T-helper 2 cell treated with Interferon-gamma antibody and Interleukin-4, amounts not matched to agents 100 ng/mL and 5 ng/mL, for 36 hours (primary cell): ENCODE measurements around the gene FMR1. TPM values are rescaled to one million over a fixed set of nuclear protein-coding genes. Genes with fewer than 3 reads are reported as not detected.

Source experiments
- intact Hi-C: fragments of 100-400 bp; cut with micrococcal nuclease; formaldehyde crosslinking; loops from one replicate; pipeline ENCODE4 v1.15.1; 2023
- total RNA-seq: library from RNA; stranded (reverse); gene quantifications from 2 replicates; pipeline ENCODE4 v1.2.3, GENCODE V29; 2022

Gene FMR1
- total RNA-seq = 44.6 and 49.5 TPM in 2 replicates

DNA sequence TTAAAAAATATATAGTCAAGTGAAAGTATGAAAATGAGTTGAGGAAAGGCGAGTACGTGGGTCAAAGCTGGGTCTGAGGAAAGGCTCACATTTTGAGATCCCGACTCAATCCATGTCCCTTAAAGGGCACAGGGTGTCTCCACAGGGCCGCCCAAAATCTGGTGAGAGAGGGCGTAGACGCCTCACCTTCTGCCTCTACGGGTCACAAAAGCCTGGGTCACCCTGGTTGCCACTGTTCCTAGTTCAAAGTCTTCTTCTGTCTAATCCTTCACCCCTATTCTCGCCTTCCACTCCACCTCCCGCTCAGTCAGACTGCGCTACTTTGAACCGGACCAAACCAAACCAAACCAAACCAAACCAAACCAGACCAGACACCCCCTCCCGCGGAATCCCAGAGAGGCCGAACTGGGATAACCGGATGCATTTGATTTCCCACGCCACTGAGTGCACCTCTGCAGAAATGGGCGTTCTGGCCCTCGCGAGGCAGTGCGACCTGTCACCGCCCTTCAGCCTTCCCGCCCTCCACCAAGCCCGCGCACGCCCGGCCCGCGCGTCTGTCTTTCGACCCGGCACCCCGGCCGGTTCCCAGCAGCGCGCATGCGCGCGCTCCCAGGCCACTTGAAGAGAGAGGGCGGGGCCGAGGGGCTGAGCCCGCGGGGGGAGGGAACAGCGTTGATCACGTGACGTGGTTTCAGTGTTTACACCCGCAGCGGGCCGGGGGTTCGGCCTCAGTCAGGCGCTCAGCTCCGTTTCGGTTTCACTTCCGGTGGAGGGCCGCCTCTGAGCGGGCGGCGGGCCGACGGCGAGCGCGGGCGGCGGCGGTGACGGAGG, at the start of gene FMR1:
FMR1 (plus strand) TSS at position 728 of the 831 bp plus-strand sequence. CDS start 261 bp downstream, outside the sequence.
- intact Hi-C loops = loop anchor here (5.0 to 10.0 kb wide), 4 partner anchors 174 to 1613 kb away; partner anchors contain the start of gene AFF2

DNA sequence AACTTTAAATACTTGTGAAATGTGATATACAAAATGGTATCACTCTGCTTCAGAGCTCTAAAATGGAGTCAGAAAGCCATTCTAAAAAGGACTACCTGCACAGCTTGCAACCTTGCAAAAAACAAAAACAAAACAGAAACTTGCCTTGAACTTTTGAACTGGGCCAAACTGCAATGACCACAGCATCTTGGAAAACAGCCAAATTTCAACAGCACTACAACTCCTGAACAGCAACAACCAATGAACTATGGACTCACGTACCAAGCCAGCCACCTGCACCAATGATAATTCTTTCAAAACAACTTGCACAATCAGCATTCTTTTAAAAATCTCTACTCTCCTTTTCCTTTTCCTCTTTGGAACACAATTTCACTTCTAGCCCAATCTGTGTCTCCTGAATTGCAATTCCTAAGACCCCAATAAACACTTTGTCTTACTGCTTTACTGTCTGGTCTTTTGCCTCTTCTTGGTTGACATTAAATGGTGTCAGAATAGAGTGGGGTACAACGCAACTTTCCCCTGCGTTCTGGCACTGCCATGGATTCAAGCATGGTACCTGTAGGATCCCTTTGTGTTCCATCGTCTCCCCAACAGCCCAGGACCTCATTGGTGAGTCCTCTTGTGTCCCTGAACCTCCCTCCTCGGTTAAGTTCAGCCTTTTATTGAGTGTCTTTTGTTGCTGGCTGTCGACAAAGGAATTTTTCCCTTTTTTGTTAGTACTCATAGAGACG, 35.7 kb upstream of the FMR1 start:
- intact Hi-C loops = no loop called here

DNA sequence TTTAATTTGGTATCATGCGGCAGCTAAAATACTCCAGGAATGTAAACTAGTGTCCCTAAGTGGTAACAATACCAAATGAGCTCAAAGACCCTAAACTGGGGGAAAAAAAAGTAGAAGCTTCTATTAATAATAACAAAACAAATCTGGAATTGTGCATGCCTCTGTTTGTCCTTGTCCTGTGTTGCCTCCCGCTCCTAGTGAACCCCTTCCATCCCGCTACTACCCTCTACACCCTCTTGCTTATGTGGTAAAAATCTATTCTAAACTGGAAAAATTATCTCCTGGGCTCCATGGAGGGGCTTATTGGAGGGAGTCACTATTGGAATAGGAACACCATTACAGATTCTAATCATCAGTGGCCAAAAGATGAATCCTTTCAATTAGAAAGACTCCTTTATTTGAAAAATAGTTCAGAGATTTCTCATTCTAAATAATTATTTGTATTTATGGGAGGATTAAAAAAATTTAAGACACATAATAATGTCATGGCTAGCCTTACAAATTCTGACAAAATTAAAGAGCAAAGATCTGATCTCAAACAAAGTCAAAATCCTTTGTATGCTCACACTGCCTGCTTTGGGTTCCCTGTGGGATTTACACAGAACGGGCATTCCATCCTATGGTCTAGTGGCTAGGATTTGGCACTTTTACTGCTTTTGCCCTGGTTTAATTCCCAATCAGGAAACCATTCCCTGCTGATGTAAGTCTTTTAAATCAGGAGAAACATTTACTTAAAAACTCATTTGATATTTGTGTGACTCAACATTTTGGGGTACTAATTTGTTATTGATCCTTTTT, 34.7 kb upstream of the FMR1 start:
- intact Hi-C loops = no loop called here

DNA sequence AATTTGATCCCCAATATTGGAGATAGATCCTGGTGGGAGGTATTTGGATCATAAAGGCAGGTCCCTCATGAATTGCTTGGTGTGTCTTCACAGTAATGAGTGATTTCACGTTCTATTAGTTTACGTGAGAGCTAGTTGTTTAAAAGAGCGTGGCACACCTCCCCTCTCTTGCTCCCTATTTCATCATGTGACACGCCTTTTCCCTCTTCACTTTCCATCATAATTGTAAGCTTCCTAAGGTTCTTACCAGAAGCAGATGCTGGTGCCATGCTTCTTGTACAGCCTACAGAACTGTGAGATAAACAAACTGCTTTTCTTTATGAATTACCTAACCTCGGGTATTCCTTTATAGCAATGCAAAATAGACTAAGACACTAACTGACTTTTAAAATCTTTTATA, 34.0 kb upstream of the FMR1 start:
- intact Hi-C loops = no loop called here

DNA sequence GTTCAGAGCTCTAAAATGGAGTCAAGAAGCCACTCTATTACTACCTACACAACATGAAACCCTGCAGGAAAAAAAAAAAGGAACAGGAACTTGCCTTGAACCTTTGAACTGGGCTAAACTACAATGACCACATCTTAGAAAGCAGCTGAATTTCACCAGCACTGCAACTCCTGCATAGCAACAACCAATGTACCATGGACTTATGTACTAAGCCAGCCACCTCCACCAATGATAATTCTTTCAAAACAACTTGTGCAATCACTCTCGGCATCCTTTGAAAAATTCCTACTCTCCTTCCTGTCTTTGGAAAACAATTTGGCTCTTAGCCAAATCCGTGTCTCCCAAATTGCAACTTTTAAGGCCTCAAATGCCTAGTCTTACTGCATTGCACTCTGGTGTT, 26.8 kb upstream of the FMR1 start:
- intact Hi-C loops = no loop called here

GRCh38 chrX:147890756-147891155, 21.0 kb upstream of the FMR1 start:
- intact Hi-C loops = no loop called here

- intact Hi-C loops = no loop called here
Measured at GRCh38 chrX:147891896-147892295, 19.8 kb upstream of the FMR1 start.

- intact Hi-C loops = no loop called here
Measured at GRCh38 chrX:147893741-147894140, 18.0 kb upstream of the FMR1 start.

DNA sequence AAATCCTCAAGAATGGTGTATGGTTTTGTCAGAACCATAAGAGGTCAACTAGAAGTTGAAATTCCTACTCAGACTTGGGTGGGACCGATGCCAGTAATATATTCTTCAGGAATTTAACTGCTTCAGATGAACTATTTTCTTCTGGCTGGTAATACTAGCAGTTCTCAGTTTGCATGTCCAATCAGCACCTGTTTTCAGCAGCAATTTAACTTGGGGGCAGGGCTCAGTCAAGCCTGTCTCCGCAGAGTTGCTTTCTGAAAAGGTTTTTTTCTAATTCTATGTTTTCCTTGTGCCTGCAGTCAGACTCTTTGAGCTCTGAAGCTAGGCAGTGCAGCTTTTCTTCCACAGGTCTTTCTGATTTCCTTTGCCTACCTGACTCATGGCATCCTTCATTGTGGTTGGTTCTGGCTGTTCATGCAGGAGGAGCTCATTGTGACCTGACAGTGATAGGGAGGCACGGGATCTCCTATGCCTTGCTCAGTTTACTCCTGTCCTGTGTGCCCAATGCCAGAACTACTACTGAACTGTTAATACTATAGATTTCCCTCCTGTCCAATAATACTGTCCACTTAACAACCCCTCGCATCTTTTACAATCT, 17.3 kb upstream of the FMR1 start:
- intact Hi-C loops = no loop called here

- intact Hi-C loops = no loop called here
Measured at GRCh38 chrX:147897117-147897516, 14.6 kb upstream of the FMR1 start.

DNA sequence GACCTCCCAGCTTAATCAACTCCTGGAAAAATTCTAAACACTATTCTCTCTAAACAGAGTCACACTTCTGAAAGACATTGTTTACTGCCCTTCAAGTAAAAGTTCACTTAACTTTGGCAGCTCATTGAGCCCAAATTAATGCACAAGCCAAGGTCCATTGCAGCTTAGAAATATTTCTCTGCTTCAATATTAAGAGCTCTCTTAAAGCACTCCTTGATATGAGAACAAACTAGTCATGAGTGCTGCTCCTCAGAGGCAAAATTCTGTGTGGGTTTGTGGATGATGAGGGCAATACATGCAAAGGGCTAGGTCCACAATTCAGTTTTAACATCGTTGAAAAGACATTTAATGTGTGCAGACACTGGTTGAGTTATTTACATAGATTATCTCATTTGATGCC, 12.8 kb upstream of the FMR1 start:
- intact Hi-C loops = no loop called here

GRCh38 chrX:147899379-147900114, 12.2 kb upstream of the FMR1 start:
- intact Hi-C loops = no loop called here

GRCh38 chrX:147900349-147900748, 11.4 kb upstream of the FMR1 start:
- intact Hi-C loops = no loop called here

GRCh38 chrX:147901461-147902126, 10.1 kb upstream of the FMR1 start:
- intact Hi-C loops = no loop called here

DNA sequence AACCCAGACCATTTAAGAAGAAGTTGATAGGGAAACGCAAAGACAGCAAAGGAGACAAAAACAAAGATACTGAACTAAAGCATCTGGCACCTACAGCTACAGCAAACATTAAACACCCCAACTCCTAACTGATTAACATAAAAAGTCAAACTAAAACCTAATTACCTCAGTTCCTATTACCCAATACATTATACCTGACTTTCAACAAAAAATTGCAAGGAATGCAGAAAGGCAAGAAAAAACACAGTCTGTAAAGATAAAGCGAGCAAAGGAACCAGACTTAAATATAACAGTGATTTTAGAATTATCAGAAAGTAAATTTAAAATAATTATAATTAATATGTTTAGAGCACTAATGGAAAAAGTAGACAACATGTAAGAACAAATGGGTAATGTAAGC, 9.4 kb upstream of the FMR1 start:
- intact Hi-C loops = no loop called here

DNA sequence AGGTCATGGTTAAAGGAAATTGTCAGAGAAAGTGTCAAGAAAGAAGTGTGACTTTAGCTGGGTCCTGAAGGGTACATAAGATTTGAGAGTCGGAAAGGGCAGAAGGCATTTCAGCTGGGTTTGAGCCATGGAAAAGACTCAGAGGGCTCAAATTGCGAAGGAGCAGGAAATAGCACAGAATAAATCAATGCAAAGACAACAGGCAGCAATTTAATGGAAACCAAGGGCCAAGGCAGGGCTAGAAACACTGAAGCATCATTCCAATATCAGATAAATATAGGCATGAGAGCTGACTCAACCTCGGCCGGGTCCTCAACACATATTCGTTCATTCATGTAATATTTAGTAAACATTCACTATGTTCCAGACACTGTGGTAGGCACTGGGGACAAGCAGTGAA, 3.6 kb upstream of the FMR1 start:
- intact Hi-C loops = no loop called here

GRCh38 chrX:147910607-147911006, 1.1 kb upstream of the FMR1 start:
- intact Hi-C loops = loop anchor here (5.0 to 10.0 kb wide), 4 partner anchors 173 to 1614 kb away; partner anchors contain the start of gene AFF2

DNA sequence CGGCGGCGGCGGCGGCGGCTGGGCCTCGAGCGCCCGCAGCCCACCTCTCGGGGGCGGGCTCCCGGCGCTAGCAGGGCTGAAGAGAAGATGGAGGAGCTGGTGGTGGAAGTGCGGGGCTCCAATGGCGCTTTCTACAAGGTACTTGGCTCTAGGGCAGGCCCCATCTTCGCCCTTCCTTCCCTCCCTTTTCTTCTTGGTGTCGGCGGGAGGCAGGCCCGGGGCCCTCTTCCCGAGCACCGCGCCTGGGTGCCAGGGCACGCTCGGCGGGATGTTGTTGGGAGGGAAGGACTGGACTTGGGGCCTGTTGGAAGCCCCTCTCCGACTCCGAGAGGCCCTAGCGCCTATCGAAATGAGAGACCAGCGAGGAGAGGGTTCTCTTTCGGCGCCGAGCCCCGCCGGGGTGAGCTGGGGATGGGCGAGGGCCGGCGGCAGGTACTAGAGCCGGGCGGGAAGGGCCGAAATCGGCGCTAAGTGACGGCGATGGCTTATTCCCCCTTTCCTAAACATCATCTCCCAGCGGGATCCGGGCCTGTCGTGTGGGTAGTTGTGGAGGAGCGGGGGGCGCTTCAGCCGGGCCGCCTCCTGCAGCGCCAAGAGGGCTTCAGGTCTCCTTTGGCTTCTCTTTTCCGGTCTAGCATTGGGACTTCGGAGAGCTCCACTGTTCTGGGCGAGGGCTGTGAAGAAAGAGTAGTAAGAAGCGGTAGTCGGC, 528 bp downstream of the FMR1 start:
- intact Hi-C loops = loop anchor here (5.0 to 10.0 kb wide), 4 partner anchors 175 to 1613 kb away; partner anchors contain the start of gene AFF2

- intact Hi-C loops = loop anchor here (5.0 to 10.0 kb wide), 4 partner anchors 176 to 1611 kb away; partner anchors contain the start of gene AFF2
Measured at GRCh38 chrX:147913570-147913969, 1.9 kb downstream of the FMR1 start.
